NK-92 (cell line): ENCODE data around the gene PER1.

Experiments used
- DNase-seq: peaks from one replicate; lab custom pipeline; 2025; ENCODE audit not compliant: unreplicated experiment; lab: John Stamatoyannopoulos, UW

Gene PER1

DNA sequence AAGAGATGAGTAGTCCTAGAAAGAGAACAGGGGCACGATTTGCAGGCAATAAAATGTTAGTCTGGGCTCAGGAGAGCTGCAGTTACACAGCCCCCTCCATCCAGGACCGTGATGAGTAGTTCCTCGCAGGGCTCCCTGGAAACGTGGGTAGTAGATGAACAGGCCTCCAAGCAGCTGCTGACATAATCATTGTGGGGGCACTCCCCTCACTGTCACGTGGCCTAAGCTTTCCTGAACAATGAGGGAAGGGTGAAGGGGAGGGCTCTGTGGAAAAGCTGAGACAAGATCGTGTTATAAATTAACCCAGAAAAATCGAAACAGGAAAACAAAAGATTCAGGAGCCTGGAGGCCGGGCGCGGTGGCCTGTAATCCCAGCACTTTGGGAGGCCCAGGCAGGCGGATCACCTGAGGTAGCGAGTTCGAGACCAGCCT is 1.3 kb upstream of the PER1 start:
- DNase-seq: no peak

DNA sequence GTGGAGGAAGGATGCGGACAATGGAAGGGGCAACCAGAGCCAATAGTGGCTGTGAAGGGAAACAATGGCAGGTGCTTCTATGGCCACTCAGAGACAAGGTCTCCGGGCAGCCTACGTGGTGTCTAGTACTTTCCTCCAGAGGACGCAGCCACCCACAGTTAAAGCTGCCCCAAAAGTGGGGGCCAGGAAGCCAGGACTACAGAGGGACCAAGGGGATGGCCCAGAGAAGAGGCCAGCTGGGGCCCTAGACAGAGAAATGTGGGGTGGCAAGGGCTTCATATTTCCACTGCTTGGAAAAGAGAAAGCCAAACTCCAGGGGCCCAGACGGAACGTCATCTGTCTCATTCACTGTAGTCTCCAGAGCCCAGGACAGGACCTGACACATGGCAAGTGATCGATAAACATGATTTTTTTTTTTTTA is 837 bp upstream of the PER1 start:
- no peak for DNase-seq

DNA sequence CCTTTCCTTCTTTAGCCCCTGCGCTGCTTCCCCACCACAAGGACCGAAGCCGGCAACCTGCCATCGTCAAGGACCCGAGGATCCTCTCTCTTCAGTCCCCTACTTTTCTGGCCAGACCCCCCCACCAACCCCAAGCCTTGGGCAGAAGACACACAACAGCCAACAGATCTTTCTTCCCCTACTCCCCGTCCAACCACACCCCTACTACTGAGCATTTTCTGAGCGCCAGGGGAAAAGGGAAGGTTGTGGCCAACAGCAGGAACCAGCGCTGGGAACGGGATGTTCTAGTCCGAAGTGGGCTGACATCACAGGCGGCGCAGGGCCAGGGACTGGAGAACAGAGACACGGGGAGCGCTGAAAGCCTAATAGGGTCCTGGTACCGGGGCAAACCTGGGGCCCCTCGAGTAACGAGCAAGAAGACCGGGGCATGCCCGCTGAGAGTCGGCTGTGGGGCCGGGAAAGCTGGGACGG is 528 bp downstream of the PER1 start:
- DNase-seq: no peak

DNA sequence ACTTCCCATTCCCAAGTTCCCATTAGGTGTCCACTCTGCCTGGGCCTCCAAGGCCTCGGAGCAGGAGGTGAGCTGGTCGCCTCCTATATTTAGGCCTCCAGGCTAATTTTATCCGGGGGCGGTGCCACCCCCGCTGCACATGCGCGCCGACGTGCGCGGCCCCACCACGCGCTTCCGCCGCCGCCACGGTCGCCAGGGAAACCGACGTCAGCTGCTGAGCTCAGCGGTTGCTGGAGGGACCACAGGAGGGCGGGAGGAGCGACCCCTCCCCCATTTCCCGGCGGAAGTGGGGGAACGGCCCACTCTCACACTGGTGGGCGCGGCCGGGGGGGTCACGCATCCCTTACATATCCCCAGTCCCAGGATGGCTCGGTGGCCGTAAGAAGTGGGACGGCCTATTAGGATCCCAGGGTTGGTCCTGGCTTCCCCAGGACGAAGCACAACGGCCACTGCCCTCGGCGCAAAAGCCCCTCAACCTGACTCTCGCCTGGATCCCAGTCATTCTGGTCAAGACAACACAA is 1.0 kb downstream of the PER1 start:
- peak; percentile 63 for DNase-seq

DNA sequence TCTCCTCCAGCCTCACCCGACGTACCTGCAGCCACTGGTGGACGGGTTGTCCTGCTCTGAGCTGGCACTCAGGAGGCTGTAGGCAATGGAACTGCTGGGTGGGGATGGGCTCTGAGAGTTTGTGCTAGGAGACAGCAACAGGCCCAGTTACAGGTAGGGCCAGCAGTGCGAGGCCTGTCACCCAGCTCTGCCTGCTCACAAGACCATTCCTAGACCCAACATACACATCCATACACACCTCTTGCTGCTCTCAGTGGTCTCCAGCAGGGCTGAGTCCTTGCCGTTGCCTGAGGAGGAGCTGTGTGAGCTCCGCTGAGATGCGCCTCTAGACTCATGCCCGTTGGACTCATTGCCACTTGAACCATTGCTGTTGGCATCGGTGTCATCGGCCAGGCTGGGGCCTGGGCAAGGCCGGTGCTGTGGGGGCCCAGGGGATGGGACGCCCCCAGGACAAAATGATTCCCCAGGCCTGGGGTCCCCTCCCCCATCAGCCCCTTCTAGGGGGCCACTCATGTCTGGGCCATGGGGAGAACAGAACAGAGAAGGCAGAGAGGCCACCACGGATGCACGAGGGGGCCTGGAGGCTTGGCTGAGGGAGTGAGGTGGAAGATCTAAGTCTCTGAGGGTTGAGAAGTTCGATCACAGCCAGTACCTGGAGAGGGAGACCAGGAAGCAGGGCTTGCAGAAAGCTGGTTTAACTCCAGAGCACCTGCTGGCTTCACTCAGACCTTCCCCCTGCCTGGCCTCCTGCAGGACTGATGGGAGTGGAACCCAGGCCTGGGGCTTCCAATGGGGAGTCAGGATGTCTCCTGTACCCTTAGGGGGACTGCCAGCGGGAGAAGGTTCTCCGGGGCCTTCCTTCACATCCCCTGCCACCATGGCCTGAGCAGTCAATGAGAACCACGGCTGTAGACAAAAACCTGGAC is 1.7 kb downstream of the PER1 start:
- no peak for DNase-seq

DNA sequence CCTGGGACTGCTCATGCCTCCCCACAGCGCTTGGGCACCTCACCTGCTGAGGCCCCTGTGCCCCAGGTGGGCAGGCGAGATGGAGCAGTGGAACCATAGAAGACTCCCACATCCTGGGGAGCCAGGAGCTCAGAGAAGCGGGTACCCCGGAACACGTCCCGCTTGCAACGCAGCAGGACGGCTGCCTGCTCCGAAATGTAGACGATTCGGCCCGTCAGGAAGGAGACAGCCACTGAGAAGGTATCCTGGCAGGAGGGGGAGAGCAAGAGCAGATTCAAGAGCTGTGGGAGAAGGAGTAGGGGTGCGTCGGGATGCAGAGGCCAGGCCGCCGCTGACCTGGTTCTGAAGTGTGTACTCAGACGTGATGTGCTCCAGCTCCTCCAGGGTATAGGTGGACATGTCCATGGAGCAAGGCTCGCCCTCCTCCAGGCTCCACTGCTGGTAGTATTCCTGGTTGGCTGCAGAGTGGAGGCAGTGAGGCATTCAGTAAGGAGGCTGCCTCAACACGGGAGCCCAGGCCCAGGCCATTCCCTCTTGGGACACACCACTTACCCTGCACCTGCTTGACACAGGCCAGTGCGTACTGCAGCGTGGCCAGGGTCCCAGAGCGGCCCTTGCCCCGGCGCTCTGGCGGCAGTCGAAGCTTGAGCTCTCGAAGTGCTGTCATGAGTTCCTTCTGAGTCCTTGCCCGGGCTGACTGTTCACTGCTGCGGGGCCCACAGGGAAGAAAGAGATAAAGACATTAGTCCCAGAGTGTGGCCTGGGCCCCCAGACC is 2.6 kb downstream of the PER1 start:
- no peak for DNase-seq

DNA sequence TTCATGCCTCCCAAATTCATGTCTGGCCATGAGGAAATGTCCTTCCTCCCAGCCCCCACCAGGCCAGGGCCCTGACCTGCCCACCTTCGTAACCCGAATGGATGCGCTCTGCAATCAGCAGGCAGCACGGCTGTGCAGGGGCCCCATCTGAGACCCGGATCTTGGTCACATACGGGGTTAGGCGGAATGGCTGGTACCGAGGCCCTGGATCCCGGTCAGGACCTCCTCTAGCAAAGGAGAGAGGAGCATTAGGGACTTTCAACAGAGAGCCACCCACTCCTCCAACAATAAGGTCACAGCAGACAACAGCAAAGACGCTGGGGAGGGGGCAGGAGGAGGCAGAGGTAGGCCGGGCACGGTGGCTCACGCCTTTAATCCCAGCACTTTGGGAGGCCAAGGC is 3.6 kb downstream of the PER1 start:
- no peak for DNase-seq

DNA sequence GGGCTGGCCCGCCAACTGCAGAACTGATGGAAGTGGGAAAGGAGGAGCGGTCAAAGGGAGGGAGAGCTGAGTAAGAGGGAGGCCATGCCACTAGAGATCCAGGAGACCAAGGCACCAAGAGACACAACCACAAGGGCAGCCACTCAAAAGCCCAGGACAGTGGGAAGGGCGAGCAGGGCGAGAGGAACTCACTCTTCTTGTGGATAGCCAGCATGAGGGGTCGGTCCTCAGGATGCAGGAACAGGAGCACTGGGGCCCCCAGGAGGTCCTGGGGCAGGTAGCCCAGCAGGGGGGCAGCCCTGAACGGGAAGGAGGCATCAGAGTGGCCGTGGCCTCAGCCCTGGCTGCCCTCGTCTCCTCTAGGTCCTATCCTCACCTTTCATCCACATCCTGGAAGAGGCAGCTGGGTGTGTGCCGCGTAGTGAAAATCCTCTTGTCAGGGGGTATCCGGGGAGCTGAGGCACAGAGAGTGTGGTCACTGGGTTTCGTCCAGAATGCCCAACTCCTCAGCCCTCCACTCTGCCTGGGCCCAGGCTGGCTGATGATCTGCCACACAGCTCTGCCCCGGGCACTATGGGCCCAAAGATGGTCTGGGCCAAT is 4.3 kb downstream of the PER1 start:
- no peak for DNase-seq

DNA sequence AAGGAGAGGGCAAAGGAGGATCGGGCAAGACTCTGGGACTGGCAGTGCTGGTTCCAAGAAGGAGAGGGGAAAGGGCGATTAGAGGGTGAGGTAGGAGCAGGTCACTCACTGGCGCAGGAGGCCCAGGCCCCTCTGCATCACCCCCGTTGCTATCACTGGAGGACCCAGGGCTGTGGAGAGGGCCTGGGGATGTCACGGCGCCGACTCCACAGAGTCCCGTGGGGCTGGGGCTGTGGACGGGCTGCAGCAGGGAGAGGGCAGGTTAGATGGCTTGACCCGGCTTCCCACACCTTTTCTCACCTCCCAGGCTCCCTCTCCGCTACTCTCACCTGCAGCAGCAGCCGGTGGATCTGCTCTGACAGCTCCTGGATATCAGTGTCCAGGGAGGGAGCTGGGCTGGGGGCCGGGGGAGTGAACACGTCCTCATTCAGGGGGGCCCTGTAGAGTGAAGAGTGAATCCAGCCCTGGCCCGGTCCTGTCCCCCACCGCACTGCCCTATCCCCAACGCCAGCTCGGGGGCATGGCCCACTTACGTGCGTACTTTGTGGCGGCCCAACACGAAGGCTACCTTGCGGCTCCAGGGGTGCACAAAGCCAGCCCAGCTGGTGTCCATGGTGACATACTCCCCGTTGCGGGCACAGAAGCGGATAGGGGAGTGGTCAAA is 4.9 kb downstream of the PER1 start:
- DNase-seq: no peak

DNA sequence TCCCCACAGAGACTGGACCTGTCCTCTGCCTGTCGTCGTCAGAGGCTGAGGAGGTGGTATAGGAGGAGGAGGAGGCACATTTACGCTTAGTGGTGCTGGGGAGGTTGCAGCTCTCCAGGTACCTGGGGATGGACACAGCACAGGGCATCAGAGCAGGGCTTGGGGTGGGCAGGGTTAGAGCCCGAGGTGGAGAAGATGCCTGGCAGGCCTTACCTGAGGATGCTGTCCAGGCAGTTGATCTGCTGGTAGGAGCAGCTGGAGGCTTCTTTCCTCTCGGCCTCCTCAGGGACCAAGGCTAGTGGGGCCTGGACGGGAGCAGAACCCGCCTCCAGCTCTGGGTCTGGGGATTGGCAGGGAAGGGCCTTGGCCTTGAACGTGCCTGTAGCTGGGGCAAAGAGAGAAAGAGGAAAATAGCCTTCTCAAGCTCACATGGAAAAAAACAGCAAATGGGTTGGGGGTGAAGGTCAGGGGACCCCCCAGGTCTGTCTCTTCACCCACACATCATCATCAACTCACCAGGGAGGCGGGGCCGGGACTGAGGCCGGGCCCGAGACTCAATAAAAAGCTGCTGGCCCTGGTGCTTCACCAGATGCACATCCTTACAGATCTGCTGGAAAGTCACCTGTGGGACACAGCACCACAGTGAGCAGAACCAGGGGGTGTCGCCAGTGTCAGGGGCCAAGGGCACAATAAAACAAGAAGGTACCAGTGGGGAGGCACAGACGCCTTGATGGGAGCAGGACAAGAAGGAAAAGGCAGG is 5.6 kb downstream of the PER1 start:
- DNase-seq: no peak

DNA sequence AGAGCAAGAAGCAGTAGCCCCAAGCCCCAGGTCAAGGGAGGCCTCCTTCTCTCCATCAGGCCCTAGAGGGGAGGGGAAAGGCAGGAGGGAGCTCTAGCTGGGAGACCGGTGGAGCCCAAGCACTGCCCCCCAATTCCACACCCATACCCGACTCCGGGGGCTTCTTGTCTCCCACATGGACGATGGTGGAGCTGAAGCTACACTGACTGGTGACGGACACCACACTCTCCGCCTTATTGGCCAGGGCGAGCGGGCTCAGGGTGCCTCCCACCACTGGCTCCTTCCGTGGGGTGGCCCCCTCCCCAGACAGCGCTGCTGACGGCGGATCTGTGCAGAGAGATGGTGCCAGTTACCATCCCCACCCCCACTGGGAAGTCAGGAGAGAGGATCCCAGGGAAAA is 6.4 kb downstream of the PER1 start:
- DNase-seq: no peak

DNA sequence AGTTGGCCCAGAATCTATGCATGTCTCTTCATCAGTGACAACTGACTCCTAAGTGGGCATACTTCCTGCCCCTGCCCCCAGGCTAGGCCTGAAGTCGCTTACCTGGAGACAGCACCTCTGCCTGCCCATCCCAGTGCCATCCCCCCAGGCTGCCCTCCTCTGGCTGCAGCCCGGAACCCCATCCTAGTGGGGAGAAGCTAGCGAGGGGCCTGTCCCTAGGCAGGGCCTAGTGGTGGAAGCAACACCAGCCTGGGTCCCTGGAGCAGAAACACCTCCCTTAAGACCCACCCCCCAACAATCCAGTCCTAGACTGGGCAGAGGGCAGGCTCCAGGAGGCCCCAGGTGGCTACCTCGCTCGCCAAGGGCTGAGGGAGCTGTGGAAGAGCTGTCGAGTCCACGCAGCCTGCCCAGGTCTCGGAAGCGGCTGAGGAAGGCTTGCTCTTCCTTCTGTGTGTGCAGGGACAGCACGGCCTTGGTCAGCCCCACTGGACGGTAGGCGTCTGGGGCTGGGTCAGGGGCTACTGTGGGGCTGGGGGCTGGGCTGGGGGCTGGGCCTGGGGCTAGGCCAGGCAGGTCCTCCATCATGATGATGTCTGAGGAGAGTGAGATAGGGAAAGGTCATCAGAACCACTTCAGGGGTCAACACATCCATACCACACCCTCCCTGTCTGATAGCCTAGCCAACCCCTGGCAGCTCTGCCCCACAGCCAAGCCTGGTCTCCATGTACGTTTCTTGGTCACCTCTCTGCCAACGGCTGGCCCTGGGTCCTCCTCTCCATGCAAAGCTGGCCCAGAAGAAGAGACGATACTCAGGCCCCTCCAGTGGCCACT is 7.6 kb downstream of the PER1 start:
- no peak for DNase-seq

DNA sequence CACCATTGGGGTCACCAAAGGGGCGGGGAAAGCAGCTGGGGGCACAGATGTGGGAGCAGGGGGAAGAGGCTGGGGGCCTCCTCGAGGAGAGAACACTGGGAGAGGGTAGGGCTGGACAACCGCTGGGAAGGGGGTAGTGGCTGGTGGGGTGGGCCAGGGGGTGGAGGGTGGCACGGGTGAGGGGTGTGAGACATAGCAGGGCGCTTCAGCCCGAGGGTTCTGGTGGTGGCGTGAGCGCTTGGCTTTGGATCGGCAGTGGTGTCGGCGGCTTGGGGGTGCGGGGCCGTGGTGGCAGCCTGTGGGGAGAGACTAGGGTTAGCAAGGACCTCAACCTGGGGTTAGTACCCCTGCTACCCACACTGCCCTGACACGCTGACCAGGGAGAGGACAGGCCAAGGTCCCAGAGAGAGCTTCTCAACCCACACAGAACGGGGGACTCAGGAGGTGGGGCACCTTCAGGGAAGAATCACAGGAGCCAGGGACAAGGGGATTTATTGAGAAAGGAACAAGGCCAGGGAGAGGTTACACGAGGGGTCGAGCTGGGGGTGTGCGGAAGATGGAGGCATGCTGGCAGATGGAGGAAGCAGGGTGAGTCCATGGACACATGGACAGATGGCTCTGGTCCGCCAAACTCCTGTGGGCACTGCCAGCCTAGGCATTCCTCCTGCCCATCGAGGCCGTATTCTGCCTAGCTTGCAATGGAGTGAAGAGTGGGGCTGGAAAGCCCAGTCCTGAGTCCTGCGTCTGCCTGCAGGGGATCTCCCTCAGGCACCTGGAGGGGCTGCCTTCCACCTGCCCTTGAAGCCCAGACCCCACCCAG is 8.4 kb downstream of the PER1 start:
- no peak for DNase-seq

DNA sequence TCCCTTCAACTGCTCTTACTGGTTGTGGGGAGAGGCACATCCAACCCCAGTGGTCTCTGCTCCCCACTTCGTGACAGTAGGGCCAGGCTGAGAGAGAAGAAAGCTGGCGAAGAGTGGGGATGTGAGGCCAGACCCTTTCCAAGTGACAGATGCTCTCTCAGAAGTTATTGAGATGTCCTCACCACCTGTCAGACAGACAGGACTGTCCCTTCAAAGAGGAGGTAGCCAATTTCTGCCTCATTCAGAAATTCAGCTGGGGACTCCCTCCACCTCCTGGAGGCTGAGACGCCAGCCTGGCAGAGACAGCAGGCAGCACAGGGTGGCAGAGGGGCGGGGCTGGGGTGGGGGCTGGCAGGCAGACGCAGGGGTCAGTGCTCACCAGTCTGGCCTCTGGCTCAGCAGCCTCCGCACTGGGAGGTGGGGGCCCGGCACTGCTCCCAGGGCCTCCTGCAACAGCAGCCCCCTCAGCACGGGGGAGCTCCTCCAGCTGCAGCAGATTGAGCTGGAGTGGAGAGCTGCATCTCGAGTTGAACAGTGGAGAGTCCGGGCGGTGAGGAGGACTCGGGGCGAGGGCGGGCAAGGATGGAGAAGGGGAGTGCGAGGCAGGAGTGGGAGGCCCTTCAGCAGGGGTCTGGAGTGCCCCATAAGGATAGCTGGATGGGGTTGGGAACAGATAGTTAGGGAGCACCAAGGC is 9.2 kb downstream of the PER1 start:
- DNase-seq: no peak

DNA sequence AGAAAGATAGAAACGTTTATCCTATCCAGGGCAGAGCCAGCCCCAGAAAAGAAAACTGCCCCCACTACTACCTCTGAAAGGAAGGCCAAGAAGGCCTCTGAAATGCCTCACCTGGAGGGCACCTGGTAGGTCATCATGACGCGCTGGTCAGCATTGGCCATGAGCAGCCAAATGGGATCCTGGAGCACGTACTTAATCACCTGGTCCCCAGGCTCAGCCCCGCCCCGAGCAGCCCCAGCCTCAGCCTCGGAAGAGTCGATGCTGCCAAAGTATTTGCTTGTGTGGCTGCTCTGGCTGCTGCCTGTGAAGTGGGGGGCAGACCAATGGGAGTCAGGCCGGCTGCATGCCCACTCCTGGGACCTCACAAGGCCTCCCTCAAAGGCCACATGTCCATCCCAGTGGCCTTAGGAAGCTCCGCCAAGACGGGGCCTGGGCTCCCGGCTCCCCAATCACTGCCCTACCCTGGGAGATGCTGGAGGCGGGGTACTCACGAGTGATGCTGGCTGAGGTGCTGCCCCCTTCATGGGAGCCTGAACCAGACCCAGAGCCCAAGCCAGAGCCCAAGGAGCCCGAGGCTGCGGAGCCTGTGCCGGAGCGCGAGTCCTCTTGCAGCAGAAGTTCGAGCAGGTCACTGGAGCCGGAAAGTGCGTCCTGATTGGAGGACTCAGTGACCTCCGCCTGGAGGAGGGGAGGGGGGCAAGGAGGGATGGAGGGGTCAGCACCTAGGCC is 9.9 kb downstream of the PER1 start:
- no peak for DNase-seq

DNA sequence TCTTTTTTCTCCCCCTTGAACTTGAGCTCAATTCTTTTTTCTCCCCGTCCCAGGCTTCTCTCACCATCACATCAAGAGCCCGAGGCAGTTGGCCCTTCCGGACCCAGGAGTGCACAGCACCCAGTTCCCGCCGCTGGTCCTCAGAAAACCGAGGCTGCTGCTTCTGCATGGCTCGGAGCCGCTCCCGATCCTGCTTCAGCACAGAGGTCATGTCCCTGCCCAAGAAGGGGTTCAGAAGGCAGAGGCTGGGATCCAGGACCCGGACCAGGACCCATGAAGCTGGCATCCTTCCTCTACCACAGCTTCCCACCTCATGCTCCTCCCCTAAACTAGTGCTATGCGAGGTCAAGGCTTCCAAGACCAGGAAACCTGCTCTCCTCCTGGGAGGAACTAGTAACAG is 10.5 kb downstream of the PER1 start:
- DNase-seq: no peak

DNA sequence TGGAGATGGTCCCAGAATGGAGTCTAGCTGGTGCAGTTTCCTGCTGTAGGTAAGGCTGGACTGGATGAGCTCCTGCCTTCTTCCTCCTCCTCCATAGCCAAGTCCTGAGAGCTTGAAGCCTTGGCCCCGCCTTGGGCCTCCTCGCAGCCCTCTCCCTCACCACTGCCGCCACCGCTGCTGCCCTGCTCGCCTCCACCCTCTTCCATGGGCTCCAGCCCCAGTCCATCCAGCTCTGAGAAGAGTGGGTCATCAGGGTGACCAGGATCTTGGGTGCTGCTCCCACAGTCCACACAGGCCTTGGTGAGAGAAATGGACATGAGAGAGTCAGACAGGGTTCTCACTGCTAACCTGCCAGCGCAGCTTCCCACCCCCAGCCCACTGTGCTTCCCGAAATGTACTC is 11.2 kb downstream of the PER1 start:
- DNase-seq: no peak
